Endothelial cell of hepatic sinusoid (primary cell): ENCODE measurements around the gene BTBD16.

Source experiments
- in situ Hi-C: cut with HindIII; loops from 2 replicates; pipeline ENCODE4 v1.10.0; 2017; ENCODE audit warnings: low sequenced_read_pairs

The BTBD16 gene

DNA sequence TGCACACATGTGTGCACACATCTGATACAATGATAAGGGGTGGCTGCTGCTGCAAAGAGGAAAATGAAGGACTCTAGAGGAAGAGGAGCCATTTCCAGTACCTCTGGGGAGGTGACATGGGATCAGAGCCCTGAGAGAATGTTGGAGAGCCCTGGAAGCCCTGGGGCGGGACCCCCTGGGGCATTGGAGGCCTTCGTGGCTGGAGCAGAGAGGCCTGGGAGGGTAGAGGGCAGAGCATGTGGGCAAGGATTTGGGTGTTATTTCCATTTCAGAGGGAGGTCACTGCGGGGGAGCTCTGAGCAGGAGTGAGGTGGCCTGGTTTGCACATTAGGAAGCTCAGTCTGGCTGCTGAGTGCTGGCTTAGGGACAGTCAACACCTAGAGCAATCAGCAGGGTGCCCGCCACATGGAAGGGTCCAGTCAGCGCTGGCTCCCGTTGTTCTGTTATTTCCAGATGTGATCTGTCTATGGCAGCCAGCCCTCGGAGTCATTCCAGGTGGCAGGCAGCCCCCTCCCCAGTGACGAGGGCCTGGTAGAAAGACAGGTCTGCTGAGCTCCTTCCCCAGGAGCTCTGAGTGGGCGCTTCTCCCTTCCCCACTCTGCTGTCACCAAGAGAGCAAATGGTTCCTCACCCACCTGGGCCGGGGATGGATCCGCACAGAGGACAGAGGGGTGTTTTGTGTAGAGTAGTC is 24.1 kb upstream of the BTBD16 start:
- in situ Hi-C loops = no loop called here

DNA sequence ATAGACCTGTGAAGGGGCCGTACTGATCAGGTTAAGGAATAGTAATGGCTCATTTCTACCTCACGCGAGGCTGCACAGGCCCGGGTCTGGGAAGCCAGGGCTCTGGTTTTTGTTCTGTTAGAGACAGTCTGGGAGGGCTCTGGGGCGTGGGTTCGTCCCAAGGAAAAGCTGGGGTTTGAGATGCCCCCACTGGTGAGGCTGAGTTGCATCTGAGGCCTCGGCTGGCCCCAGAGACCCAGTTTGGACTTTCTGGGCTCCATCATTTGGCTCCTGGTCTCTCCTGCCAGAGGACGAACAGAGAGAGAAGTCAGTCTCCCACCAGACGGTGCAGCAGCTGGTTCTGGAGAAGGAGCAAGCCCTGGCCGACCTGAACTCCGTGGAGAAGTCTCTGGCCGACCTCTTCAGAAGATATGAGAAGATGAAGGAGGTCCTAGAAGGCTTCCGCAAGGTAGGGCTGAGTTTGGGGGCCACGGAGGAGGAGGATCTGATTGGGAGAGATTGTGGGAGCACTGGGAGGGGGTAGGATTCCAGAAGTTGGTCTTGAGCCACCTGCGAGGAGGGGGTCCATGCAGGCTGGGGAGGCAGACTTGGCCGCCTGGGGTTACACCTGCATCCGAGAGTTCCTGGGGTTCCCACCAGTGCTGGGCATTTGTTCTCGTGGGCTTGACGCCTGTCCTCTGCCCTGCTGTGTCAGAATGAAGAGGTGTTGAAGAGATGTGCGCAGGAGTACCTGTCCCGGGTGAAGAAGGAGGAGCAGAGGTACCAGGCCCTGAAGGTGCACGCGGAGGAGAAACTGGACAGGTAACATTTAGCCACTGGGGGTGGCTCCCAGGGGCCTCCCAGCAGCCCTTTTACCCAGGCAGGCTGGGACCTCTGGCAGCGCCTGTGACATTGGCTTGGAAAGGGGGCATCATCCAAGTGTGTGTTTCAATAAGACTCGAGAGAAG is 22.5 kb upstream of the BTBD16 start:
- in situ Hi-C loops = no loop called here

DNA sequence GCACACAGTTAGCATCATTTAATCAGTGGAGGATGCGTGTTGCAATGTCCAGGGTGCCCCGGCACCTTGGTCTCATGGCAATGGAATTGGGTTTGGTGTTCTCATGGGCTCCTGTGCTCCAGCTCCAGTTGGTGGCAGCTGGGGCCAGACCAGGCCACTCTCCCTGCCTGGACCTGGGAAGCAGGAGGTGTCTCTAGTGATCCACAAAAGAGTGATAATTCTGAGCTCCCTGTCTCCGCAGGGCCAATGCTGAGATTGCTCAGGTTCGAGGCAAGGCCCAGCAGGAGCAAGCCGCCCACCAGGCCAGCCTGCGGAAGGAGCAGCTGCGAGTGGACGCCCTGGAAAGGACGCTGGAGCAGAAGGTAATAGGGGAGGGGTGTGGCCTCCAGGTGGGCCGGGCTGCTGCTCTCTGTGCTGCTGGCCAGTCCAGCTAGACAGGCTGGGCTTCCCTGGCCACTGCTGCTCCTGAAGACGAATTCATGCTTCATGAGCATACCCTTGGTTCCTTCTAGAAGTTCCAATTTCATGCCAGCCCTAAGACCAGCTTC is 21.7 kb upstream of the BTBD16 start:
- in situ Hi-C loops = no loop called here

DNA sequence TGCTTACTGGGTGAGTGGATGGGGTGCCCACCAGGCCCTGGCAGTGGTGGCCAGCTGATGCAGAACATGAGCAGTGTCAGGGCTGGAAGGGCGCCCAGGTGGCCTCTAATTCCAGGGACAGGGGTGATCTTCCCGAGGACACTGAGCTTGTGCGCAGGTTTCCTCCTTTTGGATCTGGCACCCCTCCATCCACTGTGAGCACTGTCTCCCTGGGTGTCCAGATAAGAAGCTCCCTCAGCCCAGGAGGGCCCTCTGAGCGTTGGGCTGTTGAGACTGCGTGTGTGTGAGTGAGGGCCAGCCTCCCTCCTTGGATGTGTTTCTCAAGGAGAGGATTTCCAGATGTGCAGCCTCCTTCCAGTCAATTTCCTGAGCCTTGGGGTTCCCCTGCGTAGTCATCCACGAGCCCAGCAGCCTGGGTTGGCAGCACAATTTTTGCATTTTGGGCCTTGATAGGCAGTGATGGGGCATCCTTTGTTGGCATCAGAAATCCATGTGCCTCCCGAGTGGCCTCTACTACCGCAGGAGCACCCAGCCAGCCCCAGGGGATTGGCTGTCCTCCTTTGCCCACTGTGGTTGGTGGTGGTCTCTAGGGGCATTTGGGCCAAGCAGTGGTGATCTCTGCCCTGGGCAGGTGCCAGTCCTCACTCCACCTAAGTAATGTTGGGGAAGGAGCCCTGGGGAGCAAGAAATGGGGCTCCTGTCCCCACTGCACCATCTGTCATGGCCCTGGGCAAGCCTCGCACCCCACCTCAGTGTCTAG is 20.9 kb upstream of the BTBD16 start:
- in situ Hi-C loops = no loop called here

DNA sequence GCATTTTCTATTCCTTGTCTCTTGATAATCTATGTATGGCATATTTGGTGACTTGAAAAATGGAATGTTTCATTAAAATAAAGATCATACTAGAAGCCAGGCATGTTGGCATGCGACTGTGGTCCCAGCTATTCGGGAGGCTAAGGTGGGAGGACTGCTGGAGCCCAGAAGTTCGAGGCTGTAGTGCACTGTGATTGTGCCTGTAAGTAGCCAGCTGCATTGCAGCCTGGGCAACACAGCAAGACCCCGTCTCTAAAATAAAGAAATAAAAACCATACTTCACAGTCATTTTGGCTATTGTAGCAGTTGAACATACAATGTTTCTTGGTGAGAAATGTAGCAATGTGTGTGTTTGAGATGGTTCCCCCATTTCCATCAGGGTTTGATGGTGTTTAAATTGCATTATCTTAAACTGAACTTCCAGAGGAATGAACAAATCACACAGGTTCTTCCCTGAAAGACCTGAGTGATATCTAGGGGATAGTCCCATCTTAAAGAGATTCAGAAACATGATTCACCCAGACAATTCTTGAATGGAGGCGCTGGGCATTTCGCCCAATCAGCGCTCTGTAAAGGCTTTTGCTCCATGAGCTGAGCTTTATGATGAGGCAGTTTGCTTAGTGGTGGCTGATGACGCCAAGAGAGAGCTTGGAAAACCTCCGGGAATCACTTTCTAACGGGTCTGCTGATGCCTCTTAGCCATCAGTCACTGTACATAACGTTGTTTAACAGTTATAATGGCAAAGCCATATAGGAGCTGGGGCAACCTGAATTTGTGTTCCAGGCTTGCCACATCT is 19.4 kb upstream of the BTBD16 start:
- in situ Hi-C loops = no loop called here

DNA sequence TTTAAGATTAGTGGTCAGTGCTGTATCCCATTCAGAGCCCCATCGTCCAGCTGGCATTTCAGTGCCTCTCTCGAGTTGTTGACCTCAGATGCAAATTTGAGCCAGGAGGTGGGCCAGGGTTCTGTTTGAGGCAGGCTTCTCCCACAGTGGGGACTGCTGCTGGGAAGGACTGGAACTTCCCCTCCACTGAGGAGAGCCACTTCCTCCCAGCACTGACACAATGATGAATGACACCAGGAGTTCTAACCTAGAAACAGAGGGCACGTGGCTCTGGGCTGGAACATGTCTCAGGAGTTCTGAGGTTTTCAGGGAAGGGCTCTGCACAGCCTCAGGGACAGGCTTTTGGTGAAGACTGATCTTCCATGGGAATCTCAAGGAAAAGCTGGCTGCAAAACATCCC is 18.3 kb upstream of the BTBD16 start:
- in situ Hi-C loops = no loop called here

DNA sequence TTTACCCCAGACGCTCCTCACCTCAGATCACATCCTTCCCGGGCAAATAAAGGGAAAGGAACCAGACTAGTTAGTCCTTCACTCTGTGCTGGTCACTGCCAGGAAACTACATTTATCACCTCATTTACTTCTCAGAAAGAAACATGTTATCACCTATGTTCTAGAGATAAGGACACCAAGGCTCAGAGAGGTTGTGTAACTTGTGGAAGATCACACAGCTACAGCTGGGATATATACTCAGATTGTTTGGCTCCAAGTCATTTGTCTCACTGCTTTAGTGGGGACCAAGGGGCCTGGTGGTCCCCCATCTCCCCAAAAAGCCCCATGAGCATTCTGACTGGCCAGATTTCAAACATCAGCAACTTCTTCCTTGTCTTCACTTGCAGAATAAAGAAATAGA is 17.5 kb upstream of the BTBD16 start:
- in situ Hi-C loops = no loop called here

DNA sequence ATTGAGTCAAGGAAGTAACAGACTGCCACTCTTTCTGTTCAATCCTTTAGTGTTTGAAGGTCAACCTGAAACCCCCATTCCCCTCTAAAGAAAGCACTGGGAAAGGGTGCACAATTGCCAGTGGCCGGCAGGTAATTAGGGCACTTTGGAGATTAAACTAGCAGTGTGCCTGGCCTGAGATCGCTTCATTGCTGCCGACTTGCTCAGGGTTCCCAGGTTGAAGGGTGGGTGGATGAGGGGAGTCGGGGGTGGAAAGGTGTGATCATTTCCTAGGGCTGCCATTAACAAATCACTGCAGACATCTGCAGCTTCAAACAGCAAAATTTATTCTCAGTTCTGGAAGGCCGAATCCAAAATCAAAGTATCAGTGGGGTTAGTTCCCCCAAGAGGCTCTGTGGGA is 16.3 kb upstream of the BTBD16 start:
- in situ Hi-C loops = no loop called here

DNA sequence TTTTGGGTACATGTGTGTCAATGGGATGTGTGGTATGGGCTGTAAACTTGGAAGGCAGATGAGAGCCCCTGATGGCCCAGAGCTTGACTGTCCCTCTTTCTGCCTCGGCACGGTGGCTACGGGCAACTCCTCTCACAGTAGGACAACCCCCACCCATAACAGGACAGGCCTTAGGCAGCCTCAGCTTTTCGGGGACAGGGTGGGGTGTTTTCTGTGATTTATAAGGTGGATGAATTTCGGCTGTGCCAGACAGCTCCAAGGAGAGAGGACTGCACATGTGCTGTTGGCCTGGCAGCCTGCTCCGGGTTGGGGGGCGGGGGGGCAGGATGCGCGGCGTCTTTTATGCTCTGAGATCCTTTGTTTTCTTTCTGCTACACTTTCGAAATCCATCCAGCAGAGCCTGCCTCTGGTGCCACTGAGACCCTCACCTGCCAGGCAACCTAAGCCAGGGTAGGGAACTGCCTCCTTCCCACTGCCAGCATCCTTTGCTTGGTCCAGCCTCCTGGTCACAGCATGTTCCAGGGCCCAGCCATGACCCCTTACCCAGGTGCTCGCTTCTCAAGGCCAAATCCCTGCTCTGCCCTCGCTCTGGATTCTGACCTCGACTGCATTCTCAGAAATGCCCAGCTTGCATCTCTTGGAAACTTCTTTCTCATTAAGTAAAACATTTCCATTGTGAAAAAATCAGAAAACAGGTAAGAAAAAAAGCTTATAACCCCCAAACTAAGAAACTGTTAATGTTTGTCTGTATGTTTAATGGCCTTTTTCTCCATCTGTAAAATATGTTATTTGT is 15.4 kb upstream of the BTBD16 start:
- in situ Hi-C loops = no loop called here

DNA sequence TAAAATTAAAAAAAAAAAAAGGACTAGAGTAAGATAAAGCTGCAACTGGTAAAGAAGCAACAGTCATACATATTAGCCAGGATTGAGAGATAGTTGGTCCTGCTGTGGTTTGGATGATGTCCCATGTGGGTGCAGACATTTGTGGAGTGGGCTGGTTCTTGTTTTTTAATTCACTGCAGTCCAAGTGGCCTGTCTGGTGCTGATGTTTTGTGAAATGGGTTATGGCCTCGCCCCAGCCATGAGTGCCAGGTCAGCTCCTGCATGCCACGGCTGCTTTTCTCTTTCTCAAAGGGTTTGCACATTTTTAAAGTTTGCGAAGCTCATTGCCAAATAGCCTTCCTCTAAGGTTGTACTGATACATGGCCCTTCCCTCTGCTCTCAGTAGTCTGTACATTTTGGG is 14.1 kb upstream of the BTBD16 start:
- in situ Hi-C loops = no loop called here

DNA sequence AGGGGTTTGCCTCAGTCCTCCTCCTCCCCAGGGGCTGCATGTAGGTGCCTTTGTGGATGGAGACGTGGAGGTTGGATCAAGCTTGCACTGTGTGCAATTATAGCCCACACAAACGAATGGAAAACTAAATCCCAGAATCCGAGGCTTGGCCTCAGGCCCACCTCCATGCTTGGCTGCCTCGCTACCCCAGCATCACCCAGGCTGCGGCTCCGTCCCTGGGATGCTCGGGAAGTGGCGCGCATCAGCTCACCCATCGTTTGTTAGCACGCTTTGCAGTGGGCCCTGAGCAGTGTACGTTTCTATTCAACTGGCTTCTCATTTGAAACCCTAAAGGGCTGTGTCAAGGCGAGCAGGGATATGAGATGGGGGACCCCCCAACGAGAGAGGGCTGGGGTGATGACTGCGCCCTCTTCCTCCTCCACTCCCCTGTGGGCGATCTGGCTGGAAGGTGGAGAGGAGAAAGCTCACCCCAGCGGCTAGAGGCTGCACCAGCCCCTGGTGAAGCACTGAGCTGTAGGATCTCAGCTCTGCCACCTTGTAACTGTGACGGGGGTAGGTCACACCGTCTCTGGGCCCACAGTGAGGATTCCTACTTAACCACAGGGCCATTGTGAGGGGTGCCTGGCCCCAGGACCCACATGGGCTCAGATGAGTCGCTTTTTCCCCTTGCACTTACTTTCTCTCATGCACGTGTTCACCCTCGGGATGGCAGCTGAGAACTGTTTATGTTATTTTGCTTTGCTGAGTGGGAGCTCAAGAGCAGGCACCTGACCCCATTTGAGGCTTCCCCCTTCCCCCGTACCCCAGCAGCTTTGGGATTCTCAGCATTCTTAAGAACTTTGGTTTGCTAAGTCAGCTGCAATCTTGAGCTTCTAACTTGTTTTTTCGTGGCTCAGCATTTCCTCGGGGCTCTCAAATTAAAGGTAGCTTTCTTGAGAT is 12.7 kb upstream of the BTBD16 start:
- in situ Hi-C loops = no loop called here

DNA sequence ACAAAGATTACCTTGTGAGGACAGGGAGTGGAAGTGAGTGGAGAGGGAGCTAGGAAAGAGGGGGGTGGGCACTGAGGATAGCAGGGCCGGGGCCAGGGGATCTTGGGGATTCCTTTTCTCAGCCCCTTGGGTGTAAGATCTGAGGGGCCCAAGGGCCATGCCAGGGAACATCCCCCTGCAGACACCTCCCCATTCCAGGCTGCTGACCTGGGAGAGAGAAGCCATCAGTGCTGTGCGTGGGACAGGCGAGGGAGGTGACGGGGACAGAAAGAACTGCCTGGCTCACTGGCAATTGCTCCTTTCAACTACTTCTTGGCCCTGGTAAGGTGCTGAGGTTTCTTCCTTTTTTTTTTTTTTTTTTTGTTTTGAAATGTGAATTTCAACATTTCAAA is 12.0 kb upstream of the BTBD16 start:
- in situ Hi-C loops = no loop called here

DNA sequence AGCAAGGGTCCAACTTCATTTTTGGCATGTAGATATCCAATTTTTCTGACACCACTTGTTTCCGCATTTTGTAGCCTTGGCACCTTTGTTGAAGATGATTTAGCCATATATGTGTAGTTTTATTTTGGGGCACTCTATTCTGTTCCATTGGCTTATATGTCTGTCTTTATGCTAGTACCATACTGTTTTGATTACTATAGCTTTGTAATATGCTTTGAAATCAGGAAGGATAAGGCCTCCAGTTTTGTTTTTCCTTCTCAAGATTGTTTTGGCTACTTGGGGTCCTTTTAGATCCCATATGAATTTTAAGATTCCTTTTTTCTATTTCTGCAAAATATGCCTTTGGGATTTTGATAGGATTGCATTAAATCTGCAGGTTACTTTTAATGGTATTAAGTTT is 9.5 kb upstream of the BTBD16 start:
- in situ Hi-C loops = no loop called here

DNA sequence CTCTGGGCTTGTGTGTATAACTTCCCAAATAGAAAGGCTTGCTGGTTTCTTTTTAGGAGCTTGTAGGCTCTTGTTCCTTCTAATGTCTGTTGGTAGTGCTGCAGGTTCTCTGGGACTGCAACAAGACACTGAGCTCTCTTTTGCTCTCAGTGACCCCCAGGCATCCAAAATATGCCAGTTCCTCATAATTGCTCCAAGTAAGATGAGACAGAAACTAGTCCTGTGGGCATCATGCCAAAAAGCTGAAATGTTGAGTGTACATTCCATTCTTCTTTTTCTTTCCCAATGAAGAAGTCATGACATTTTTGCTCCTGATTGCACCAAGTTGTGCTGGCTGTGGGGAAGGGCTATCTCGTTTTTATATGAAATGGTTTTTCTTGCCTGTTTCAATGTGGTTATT is 7.1 kb upstream of the BTBD16 start:
- in situ Hi-C loops = no loop called here

DNA sequence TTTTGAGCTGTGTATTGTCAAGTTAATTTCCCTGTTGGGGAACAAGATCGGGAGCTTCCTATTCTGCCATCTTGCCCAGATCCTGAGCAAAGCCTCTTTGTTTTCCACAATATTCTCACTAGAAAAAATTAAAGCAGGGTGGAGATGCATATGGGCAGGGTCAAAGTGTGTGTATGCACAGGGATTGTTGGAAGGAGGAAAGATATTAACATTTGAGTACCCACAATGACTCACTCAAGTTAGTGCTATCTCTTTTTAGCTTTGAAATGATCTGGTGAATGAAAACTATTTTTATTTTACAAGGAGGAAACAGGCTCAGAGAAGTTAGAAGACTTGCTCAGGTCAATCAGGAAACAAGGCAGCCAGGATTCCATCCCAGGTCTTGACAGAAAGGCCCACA is 6.7 kb upstream of the BTBD16 start:
- in situ Hi-C loops = no loop called here

DNA sequence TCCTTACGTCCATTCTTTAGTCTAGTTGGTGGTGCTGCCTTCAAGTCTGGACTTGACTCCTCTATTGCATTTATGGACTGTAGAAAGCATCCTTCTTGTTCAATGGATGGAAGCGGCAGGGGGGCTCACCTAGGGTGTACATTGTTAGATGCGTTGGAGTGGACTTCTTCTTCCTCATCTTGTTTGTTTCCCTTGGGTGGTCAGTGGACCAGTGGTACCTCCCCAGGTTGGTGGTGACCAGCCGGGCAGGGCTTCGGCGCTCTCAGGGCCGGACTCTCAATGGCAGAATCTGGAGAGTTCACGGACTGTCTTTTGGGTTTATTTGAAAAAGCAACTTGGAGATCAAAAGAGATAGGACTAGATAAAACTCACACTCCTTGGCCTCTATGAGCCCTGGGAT is 6.2 kb upstream of the BTBD16 start:
- in situ Hi-C loops = no loop called here

DNA sequence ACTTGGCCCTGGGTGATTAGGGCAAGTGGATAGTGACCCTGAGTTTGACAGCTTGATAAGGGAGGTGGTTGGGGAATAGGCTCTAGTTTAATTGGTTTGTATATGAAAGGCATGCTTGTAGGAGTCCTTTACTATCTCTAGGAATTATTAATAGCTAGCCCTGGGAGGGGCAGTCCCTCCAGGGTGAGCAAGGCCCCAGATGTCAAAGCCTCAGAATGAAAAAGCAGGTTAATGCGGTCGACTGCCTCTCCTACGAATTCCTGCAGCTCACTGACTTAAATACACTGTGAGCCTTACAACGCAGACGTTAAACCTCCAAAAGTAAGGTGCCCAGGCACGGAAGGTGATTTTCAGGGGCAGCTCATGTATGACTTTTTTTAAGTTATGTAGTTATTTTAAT is 5.2 kb upstream of the BTBD16 start:
- in situ Hi-C loops = no loop called here

DNA sequence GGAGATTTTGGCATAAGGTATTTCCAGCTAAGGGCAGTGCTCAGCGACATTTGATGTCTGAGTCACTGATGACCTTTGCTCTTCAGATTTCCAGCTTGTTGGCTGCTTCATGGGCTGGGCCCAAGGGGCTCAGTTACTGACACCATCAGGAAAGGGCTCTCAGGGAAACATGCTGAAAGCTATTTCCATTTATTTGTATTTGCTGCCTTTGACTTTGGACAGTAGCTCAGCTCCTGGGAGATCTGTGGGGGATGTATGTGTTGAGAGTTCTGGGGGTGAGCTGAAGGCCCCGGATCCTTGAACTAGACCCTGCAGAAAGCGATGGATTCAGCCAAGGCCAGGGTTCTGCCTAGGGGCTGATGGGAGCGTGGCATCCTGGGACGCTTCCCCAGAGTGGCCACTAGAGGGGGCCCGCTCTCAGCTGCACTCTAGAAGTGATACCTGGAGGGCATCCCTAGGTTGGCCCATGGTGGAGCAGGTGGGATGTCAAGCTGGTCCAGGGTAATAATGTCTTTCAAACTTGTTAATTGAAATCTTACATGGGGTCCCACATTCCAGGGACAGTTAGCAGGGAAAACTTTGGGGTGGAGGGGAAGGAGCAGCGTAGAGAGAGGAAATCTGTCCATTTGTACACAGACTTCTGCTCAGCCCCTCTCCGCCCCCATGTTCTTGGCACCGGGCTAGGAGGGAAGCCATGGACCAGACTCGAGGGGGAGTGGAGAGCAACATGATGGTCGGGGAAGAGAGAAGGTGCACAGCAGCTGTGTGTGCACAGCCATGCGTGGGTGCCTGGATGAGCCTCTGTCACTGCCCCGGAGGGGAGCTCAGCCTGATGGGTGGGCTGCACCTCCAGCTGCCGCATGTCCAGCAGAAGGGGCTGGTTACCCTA is 3.0 kb upstream of the BTBD16 start:
- in situ Hi-C loops = no loop called here
